HG03159 (cell line): ENCODE data around the gene HDHD5.

ENCODE experiments used
- ATAC-seq: cut with Tn5 transposase; IDR thresholded peaks from one replicate; pipeline ENCODE4 v1.9.1; 2021; ENCODE audit warnings: mild to moderate bottlenecking, moderate library complexity; ENCODE audit not compliant: unreplicated experiment

The HDHD5 gene

GRCh38 chr22:17158568-17159503 is at the start of gene HDHD5:
Gene HDHD5 (minus strand): TSS chr22:17159277. CDS start chr22:17159251, 26 bp downstream.
- ATAC-seq: peak; percentile 73

DNA sequence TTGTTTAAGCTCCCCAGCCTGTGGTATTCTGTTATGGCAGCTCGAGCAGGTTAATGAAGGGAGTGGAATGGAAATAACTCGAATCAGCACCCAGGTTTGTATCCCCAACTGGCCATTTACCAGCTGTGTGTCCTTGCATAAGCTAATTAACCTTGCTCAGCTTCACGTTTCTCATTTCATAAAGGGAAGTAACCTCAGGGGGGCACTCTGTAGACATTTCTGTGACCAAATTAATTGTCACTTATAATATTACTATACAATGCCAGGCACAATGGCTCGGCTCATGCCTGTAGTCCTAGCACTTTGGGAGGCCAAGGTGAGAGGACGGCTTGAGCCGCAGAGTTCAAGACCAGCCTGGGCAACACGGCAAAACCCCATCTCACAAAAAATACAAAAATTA is 46.4 kb upstream of the HDHD5 start:
- ATAC-seq: no peak

- no peak for ATAC-seq
Measured at GRCh38 chr22:17201285-17201945, 42.3 kb upstream of the HDHD5 start.

GRCh38 chr22:17199003-17199731 is 40.1 kb upstream of the HDHD5 start:
- no peak for ATAC-seq

GRCh38 chr22:17198170-17199002 is 39.3 kb upstream of the HDHD5 start:
- ATAC-seq: no peak

GRCh38 chr22:17194213-17194612 is 35.1 kb upstream of the HDHD5 start:
- no peak for ATAC-seq

DNA sequence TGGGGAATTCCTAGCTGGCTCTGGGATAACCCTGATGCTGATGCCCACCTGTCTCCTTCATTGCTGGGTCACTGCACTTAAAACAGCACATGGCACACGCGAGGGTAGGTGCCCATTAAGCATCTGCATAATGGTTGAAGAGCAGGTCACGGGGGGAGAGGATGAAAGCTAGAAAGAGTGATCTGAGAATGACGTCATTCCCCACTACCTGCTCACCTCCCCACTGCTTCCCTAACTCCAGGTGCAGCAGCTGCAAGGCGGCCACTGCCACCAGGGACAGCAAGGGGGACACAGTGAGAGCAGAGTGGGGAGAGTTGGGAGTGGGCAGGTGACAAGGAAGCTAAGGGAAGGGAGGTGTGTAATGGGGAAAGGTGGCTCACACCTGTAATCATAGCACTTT is 33.1 kb upstream of the HDHD5 start:
- ATAC-seq: no peak

GRCh38 chr22:17191163-17191784 is 32.2 kb upstream of the HDHD5 start:
- ATAC-seq: no peak

GRCh38 chr22:17190702-17191101 is 31.6 kb upstream of the HDHD5 start:
- ATAC-seq: no peak

DNA sequence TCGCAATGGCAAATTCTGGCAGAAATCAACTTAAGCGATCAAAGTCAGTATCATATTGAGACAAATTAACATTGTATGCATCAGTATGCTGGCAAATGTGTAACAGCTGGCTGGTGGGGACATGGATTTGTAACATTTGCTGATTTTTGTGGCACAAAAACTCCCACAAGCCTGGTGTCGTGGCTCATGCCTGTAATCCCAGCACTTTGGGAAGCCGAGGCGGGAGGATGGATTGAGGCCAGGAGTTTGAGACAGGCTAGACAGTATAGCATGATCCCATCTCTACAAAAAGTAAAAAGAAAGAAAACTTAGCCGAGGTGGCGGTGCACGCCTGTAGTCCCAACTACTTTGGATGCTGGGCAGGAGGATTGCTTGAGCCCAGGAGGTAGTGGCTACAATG is 17.6 kb upstream of the HDHD5 start:
- ATAC-seq: no peak

GRCh38 chr22:17172029-17172833 is 13.2 kb upstream of the HDHD5 start:
- ATAC-seq: no peak

DNA sequence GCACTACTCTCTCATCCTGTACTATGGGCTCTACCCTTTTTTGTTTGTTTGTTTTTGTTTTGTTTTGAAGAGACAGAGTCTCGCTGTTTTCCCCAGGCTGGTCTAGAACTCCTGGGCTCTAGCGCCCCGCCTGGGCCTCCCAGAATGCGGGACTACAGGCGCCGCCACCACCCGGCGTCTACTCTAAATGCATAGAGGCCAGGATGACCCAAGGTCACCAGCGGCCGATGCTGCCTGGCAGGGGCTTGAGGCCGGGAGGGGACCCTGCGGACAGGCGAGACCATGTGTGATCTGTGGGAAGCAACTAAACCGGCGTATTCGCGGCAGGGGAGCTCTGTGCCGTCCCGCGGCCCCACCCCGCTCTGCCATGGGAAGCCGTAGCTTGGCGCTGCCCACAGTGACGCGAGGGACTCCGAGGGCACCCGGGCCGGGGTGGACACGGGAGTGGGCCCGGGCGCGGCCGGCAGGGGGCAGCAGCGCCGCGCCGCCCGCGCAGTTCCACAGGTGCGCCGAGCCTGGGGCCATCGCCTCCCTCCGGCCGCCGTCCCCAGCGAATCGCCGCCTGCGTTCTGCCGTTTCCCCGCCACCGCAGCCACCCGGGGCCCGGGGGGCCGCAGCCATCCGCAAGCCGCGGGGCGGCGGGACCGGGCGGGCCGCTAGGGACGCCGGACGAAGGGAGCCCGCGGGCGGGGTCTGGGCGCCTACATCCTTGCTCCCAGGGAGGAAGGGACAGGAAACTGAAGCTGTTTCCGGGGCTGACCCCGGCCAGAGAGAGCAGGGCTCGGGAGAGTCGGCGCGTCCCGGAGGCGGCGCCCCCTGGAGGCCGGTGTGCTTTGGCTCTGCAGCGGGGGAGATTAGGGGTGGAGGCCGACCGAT is 12.3 kb upstream of the HDHD5 start:
- ATAC-seq: peak; percentile 81

DNA sequence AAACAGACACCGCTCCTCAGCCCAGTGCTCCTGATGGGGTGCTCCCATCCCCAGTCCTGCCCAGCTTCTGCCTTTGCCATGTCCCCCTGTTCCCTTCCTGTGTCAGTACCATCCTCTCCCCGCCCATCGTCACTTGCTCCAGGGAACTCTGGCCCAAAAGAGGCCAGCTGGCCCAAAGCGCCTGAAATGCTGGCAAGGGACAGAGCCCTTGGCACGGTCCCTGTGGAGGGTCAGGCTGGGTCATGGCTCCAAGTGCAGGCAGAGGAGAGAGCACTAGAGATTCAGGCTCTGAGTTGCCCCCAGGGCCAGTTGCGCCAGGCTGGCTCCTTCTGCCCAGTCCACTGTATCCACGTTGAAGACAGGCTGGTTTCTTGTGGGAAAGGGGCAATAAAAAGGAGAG is 8.4 kb upstream of the HDHD5 start:
- no peak for ATAC-seq

DNA sequence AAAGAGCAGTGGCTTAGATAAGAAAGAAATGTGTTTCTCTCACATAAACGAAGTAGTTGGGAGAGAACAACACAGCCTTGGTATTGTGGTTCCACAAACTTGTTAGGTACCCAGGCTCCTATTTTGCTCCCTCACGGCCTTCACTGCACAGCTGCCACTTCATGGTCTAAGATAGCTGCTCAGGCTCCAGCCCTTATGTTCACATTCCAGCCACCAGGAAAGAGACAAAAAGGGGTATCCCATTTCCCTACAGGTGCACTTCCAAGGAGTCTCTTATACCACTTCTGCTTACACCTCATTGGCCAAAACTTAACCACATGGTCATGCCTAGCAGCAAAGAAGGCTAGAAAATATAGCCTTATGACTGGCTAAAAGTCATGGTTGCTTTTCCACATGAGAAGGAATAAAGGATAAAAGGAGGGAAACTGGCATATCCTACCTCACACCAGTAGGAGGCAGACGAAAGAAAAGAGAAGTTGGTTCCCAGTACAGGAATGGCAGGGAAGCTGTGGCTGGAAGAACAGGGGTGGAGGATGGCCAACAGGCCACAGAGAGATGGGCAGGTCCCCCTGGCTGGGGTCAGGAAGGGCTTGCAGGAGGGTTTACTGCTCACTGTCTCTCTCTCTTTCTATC is 5.4 kb upstream of the HDHD5 start:
- no peak for ATAC-seq

GRCh38 chr22:17162731-17163130 is 3.7 kb upstream of the HDHD5 start:
- ATAC-seq: no peak

- ATAC-seq: no peak
Measured at GRCh38 chr22:17161991-17162390, 2.9 kb upstream of the HDHD5 start.

DNA sequence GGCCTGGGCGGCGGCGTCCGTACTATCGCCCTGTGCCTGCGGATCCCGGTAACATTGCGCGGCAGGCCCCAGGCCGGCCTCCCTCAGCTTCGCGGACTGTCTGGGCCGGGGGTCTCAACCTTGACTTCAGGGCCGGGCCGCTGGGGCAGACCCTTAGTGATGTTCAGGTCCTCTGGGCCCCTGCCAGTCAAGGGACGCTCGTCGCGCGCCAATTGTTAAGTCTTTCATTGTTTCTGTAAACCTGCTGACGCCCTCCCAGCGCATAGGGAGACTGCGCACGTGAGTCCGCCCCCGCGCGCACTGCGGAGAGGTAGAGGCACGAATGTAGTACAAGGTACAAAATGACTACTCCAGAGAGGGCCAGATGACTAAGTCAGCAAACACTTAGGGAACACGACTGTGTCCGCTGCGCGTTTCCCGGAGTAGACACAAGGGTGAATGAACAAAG is 451 bp upstream of the HDHD5 start:
- ATAC-seq: peak; percentile 6

DNA sequence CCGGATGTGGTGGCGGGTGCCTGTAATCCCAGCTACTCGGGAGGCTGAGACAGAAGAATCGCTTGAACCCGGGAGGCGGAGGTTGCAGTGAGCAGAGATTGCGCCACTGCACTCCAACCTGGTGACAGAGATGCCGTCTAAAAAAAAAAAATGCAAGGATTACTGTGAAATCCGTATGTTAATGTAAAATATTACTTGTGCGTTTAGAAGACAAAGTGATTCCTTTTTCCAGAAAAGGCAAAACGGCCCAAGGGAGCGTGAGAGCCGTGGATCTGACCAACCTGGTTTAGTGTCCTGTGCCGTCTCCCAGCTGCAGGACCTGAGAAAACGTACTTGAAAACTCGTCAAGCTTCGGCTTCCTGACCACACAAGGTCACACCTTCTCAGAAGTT is 905 bp downstream of the HDHD5 start:
- ATAC-seq: no peak
